22Rv1 (cell line): ENCODE measurements around the gene LPAR1.

Experiments
- ZFX ChIP-seq: fragments of 450-650 bp; IDR thresholded peaks from 2 replicates; pipeline ENCODE4 v1.6.1; 2017; ENCODE audit warnings: antibody characterized with exemption, borderline replicate concordance
- TF ChIP-seq, protein P1 (sequence below): fragments of 450-650 bp; IDR thresholded peaks from 2 replicates; pipeline ENCODE4 v1.5.1; 2017; ENCODE audit warnings: mild to moderate bottlenecking

DNA sequence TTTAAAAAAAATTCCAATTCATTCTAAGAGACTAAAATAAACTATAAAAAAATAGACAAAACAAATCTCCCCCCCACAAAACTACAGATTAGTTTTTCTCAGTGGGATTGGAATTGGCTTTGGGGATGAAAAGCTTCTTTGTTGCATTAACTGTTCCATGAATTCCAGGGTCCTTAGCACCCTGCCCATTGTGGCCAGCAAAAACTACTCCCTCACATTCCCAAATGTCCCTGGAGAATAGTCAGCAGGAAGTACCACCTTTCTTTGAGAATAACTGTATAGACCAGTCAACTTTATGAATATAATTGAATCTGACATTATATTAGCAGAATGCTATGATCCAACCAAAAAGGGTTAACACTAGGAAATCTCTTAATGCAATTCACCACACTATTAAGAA, 147.9 kb downstream of the LPAR1 start:
- TF ChIP-seq, protein P1, sequence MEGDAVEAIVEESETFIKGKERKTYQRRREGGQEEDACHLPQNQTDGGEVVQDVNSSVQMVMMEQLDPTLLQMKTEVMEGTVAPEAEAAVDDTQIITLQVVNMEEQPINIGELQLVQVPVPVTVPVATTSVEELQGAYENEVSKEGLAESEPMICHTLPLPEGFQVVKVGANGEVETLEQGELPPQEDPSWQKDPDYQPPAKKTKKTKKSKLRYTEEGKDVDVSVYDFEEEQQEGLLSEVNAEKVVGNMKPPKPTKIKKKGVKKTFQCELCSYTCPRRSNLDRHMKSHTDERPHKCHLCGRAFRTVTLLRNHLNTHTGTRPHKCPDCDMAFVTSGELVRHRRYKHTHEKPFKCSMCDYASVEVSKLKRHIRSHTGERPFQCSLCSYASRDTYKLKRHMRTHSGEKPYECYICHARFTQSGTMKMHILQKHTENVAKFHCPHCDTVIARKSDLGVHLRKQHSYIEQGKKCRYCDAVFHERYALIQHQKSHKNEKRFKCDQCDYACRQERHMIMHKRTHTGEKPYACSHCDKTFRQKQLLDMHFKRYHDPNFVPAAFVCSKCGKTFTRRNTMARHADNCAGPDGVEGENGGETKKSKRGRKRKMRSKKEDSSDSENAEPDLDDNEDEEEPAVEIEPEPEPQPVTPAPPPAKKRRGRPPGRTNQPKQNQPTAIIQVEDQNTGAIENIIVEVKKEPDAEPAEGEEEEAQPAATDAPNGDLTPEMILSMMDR, result no peak
- TF ChIP-seq ZFX, result no peak
